IPS DF 19.7 (cell line): ENCODE data around the gene MTPN.

Experiments used
- DNase-seq: peaks from one replicate; pipeline ENCODE4 v3.0.0-alpha.2; 2013; ENCODE audit warnings: low read depth, low spot score

MTPN gene

GRCh38 chr7:135886345-135887132 is 90.6 kb downstream of the MTPN start:
- no peak for DNase-seq

- no peak for DNase-seq
Observed at GRCh38 chr7:135884495-135885232, 92.5 kb downstream of the MTPN start.

GRCh38 chr7:135879233-135879632 is 97.9 kb downstream of the MTPN start:
- DNase-seq, result no peak

GRCh38 chr7:135878284-135878683 is 98.9 kb downstream of the MTPN start:
- DNase-seq, result no peak

GRCh38 chr7:135877805-135878204 is 99.4 kb downstream of the MTPN start:
- no peak for DNase-seq
